NK-92 (cell line): ENCODE results near the gene SMCO2.
"Not testable (repeated sequence)": the region's sequence is repeated elsewhere in the genome, so short reads cannot be mapped to it uniquely, and the experiment has no call there.

ENCODE experiments used
- DNase-seq: peaks from one replicate; lab custom pipeline; 2025; ENCODE audit not compliant: unreplicated experiment; lab: John Stamatoyannopoulos, UW

SMCO2 gene

GRCh38 chr12:27523642-27524493 lies 77.3 kb downstream of the SMCO2 start, which contains the start of gene PPFIBP1:
Gene PPFIBP1, plus strand, starts transcription at chr12:27524206. Its CDS starts 109,191 bp downstream, at chr12:27633397.
- DNase-seq = peak; percentile 80

- DNase-seq = no peak
Observed at GRCh38 chr12:27524494-27524835, 77.9 kb downstream of the SMCO2 start.

DNA sequence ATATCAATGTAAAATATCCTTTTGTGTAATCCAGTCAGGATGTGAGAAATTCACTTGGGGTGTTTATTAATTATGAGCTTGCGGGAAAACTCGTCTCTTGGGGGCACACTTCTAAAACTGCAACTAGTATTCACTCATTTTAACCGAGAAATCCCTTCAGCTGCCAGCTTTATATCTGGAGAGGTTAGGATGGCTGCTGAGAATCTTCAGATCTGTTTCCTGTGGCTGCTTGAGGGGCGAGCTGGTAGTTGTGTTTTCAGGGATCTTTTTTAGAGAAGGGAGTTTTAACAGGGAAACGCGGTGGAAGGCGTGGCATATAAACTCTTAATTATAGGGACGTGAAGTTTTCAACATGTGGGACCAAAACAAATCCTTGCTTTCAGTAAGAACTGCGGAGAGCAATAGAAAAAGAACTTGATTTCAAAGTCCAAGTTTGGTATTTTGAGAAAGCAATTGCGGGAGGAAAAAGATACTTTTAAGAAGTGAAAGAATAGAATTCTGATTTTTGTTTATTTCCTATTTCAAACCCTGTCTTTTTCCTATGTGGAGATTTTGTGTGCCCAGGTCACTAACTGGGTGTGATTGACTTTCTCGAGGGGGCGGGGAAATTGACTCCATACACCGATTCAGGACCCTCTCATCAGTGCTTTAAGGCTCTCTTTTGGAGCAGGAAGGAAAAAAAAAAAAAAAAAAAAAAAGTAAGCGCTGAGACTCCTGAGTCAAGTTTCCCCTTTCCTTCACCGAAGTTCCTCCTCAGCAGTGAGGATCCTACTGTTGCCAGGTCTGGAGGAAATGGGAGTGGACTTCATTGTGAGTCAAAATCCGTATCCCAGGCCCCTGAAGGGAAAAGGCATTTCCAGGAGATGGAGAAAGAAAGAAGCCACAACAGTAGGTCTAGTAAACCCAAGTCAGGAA lies 78.6 kb downstream of the SMCO2 start:
- DNase-seq = no peak

DNA sequence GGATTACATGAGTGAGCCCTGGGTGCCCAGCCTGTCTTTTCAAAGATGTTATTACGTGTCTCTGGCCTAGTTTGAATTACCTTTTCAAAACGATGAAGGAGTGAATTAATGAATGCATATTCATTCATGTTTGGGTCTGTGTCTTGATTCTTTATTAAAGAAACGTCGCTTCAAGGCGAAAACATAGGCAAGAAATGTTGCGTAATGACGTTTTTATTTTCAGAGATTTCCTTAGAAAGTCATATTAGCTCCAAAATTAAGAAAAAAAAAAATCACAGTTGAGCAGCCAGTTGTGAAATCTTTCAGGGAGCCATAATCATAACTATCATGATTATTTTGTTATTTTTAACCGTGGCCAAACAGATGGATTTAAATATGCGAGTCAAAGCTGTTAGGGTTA lies 81.0 kb downstream of the SMCO2 start:
- no peak for DNase-seq

DNA sequence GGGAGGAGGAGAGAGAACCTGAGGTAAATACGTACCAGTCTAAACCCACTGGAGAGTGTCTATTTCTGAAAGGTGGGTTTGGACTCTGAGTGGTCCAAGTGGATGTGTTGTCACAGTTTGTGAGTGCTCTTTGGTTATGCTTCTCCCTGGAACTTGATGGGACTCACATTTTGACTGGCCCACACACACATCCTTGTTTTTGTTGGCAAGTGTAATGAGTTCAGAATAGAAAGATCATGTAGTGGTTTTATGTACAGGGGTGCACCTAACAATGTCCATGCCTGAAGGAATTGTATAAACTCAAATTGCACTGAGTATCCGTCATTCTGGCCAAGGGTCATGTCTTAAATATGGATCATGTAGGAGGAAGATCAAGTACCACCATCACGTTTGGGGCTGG lies 82.3 kb downstream of the SMCO2 start:
- DNase-seq = no peak

DNA sequence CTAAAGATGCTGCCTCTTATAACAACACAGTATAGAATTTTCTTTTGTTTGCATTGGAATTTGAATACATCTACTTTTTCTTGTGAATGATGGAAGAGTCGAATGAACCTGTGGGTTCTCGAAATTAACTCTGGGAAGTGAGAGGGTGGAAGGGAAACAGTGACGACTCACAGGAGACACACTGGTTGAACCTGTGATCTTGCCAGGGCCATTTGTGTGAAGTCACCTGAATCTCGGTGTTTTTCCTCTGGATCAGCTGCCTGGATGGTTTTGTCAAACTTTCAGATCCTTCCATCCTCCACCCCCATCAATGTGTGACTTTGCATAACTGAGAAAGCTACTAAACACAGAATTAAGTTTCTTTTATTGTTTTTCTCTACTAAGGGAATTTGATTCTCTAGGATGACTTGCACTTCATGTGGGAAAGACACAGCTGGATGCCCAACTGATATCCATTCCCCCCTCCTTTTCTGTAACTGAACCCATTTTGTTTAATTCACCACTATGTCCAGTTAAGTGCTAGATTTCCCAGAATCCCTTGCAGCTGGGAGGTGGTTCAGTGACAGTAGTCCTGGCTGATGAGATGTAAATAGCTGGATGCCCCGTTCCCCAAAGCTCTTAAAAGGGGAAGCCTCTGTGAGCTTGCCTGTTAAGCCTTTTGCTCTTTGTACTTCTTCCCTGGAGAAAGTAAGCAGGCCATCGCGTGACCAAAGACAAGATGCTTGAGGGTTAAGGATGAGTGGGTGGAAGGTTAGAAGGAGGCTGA lies 83.8 kb downstream of the SMCO2 start:
- DNase-seq = no peak

- DNase-seq = no peak
Observed at GRCh38 chr12:27531896-27532295, 85.4 kb downstream of the SMCO2 start.

- no peak for DNase-seq
Observed at GRCh38 chr12:27534060-27534764, 87.7 kb downstream of the SMCO2 start.

- no peak for DNase-seq
Observed at GRCh38 chr12:27534765-27535161, 88.2 kb downstream of the SMCO2 start.

GRCh38 chr12:27535318-27535717 lies 88.8 kb downstream of the SMCO2 start:
- DNase-seq = no peak

DNA sequence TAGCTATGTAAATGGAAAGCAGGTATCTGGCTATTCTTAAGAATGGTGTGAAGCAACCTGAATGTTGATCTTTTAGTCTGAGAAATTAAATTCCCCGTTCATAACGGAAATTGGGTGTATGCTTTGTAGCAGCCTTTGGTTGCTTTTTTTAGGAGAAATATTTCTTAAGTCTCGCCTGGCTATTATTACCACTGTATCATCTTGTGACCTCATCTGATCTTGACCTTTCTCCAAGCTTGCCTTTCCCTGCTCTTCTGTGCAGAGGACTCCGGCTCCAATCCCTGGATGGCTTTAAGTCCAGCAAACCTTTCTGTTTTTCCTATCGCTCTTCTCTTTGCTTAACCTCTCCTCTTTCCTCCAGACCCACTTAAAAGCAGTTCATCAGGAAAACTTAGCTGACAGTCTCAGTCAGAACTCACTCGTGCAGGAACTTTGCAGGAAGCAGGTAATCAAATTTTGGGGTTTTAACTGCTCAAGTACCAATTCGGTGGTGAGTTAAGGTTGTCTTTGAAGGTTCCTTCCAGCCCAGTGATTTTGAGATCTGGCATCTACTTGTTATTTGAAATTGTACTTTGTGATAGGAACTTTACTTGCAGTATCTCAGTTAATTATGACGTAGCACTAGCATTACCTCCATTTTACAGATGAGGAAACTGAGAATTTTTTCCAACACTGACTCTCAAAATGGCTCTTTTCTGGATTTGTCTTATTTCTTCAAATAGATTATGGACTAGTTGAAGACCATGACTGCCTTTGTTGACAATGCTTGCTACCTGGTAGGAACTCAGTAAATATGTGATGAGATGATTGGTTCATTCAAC lies 91.5 kb downstream of the SMCO2 start:
- no peak for DNase-seq

DNA sequence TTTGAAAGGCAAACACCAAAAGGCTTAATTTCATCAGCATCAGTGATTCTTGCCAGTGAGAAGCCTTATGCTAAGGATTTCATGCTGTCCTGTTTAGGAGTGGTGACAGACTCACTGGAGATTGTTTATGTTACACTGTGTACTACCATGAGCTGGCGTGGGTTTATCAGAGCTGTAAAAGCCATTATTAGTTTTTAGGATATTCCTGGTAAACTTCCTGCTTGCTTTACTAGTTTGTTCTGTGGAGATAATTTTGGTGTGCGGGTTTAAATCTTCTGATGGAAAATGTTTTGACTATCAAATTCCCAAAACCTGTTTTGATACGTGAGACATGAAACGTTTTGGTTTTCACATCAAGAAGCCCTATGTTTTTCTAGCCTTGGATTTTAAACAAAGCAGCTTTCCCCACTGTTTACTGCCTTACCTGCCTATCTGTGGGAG lies 92.7 kb downstream of the SMCO2 start:
- DNase-seq = no peak

DNA sequence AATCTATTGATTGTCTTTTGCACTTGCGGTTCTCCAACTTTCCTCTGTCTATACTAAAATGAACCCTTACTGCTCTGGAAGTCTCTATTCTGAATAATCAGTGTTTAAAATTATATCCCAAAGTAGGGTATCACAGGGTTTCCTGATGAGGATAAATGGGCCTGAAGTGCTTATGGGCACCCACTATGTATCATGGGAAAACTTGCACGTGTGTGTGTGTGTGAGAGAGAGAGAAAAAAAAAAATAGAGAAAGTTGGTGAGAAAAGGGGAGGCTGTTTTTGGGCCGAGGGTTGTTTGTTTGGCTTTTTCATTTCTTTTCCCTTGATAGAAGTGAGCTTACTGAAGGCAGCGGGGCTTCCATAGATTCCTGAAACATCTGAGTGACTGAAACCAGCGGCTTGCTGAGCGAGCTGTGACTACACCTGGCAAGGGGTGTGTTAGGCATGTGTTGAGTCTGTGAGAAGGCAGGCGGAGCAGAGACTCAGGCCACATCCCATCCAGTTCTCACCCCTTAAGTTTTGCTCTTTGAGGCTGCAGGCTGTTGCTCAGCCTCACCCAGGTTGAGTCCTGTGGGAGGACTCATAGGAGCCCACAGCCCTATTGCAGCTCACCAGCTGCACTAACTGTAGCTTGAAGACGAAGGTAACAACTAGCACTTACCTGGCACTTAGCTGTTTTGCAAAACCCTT lies 94.6 kb downstream of the SMCO2 start:
- no peak for DNase-seq

DNA sequence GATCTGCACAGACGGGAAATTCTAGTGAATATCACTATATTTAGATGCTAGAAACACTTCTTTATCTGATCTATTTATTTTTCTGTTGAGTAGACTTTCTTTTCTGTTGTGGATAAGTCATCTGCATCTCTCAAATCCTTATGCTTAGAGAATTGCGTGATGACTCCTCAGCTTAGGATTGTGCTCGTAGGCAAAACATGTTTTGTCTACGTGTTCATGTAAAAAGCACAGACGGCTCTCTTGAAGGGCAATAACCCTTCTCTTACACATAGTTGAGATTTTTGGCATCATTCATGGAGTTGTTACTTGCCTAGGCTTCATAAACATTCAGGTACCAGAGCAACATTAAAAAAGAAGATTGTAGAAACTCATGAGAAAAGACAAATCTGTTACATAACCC lies 96.1 kb downstream of the SMCO2 start:
- no peak for DNase-seq

GRCh38 chr12:27544858-27545257 lies 98.3 kb downstream of the SMCO2 start:
- not testable (repeated sequence) for DNase-seq

- DNase-seq = no peak
Observed at GRCh38 chr12:27545665-27546064, 99.1 kb downstream of the SMCO2 start.

GRCh38 chr12:27547592-27547991 lies 101.1 kb downstream of the SMCO2 start:
- no peak for DNase-seq

DNA sequence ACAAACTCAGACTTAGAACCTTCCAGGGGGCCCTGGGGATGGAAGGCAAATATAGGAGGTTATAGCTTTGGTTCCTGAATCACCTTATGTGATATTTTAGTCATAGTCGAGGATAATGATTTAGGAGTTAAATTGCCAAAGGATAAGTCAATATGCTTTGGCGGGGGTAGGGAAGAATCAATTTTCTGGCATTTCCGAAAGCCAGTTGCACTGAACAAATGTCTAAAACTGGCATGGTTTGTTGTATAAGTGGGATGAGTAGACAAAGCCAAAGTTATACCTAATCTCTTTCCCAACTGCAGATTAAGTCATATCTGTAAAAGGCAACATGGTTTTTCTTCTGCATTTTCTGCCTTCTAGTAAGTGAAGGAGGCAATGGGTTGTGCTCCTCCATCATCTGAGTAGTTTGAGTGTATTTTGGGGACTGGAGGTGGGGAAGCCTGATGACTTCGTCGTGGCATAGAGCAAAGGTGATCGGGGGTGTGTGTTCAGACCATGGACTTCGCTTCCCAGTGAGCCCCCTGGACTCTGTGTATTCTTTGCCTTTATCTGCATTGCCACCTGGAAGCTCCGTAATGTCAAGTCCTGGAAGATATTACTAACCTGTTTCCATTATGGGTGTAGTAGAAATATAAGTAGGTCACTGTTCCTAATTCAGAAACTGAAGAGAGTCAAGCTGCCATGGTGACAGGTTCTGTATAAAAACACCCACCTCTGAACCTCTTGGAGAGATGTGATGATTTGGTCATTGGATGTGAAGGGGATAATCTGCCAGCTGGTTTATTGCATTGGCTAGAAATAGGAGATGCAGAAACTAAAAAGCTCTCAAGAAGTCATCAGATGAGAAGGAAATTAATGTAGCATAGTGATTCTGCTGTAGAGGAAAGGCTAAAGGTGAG lies 102.0 kb downstream of the SMCO2 start:
- no peak for DNase-seq
